Upper lobe of right lung (tissue), 1 donor: Measurements from ENCODE around the gene AK8. TPM values are rescaled to one million over a fixed set of nuclear protein-coding genes. Genes with fewer than 3 reads are reported as not detected.
"Not testable (repeated sequence)": the region's sequence is repeated elsewhere in the genome, so short reads cannot be mapped to it uniquely, and the experiment has no call there.

ENCODE experiments used
- ATAC-seq: fragments of 200-7000 bp; cut with Tn5 transposase; one replicate; pipeline ENCODE4 v1.9.1; 2020; ENCODE audit warnings: mild to moderate bottlenecking, moderate library complexity
- DNase-seq: peaks from one replicate; pipeline ENCODE4 v3.0.0-alpha.2; 2020
- H3K27ac ChIP-seq: fragments of 200-600 bp; one replicate; pipeline ENCODE4 v1.8.0; 2022
- H3K27me3 ChIP-seq: fragments of 200-600 bp; one replicate; pipeline ENCODE4 v1.8.0; 2022; ENCODE audit warnings: mild to moderate bottlenecking
- H3K36me3 ChIP-seq: fragments of 200-600 bp; one replicate; pipeline ENCODE4 v1.8.0; 2022
- H3K4me1 ChIP-seq: fragments of 200-600 bp; one replicate; pipeline ENCODE4 v1.8.0; 2022
- H3K4me3 ChIP-seq: fragments of 200-600 bp; one replicate; pipeline ENCODE4 v1.8.0; 2022; ENCODE audit warnings: mild to moderate bottlenecking
- H3K9me3 ChIP-seq: fragments of 200-600 bp; one replicate; pipeline ENCODE4 v1.8.0; 2022
- CTCF ChIP-seq: fragments of 200-600 bp; IDR thresholded peaks from one replicate; pipeline ENCODE4 v1.8.0; 2022; ENCODE audit warnings: antibody characterized with exemption
- intact Hi-C: fragments of 100-400 bp; cut with DNase I; formaldehyde crosslinking; loops from one replicate; pipeline ENCODE4 v1.11.0; 2022
- total RNA-seq: library from RNA; stranded (reverse); fragmentation: NEBNext Ultra II Directional; extraction: Animal tissue kit (Norgen Biotek cat#: 25700); gene quantifications from one replicate; pipeline ENCODE4 v1.2.1, GENCODE V29; 2021
- donor health status: DM: no; HTN: yes; CAD: no; lungs with severe emphysema.

AK8 gene
- total RNA-seq, 1 donor from 2014 or later = 0.55 TPM

- Histone ChIP-seq H3K27me3 (no peaks in the 10 kb centered on the region), H3K4me1 (no peaks in the 10 kb centered on the region), H3K9me3 (no peaks in the 10 kb centered on the region), H3K4me3 (no peak overlapping the region), H3K36me3 (no peaks in the 10 kb centered on the region), H3K27ac (no peak overlapping the region)
- intact Hi-C loops = no loop called here
- TF ChIP-seq CTCF = no peak
- DNase-seq (no peak), ATAC-seq (no peak)
Measured at GRCh38 chr9:132723809-132724208, 154.3 kb downstream of the AK8 start.

GRCh38 chr9:132722564-132723065, 155.5 kb downstream of the AK8 start:
- intact Hi-C loops = no loop called here
- H3K4me1 ChIP-seq = no peaks in the 10 kb centered on the region
- no peak for ATAC-seq
- no peak overlapping the region for H3K27ac ChIP-seq
- peak; percentile 40 for DNase-seq
- H3K9me3 ChIP-seq = no peaks in the 10 kb centered on the region
- no peaks in the 10 kb centered on the region for H3K27me3 ChIP-seq
- no peak for TF ChIP-seq CTCF
- no peak overlapping the region for H3K4me3 ChIP-seq
- H3K36me3 ChIP-seq = no peaks in the 10 kb centered on the region

GRCh38 chr9:132721661-132722060, 156.4 kb downstream of the AK8 start:
- no peaks in the 10 kb centered on the region for H3K36me3 ChIP-seq
- no peak overlapping the region for H3K4me3 ChIP-seq
- no peak overlapping the region for H3K27ac ChIP-seq
- no peak for TF ChIP-seq CTCF
- intact Hi-C loops = no loop called here
- no peaks in the 10 kb centered on the region for H3K27me3 ChIP-seq
- peak; percentile 47 for DNase-seq
- no peak for ATAC-seq
- H3K9me3 ChIP-seq = no peaks in the 10 kb centered on the region
- H3K4me1 ChIP-seq = no peaks in the 10 kb centered on the region

GRCh38 chr9:132718381-132718928, 159.6 kb downstream of the AK8 start:
- H3K27me3 ChIP-seq, intact Hi-C loops, H3K4me1 ChIP-seq, H3K4me3 ChIP-seq, H3K27ac ChIP-seq, ATAC-seq, H3K9me3 ChIP-seq, H3K36me3 ChIP-seq: not testable (repeated sequence)
- peak; percentile 10 for DNase-seq

- no peak overlapping the region for H3K4me3 ChIP-seq
- intact Hi-C loops = no loop called here
- no peaks in the 10 kb centered on the region for H3K36me3 ChIP-seq
- no peaks in the 10 kb centered on the region for H3K9me3 ChIP-seq
- TF ChIP-seq CTCF = no peak
- H3K27ac ChIP-seq = no peak overlapping the region
- peak; percentile 41 for DNase-seq
- H3K27me3 ChIP-seq = no peaks in the 10 kb centered on the region
- ATAC-seq = peak; percentile 61
- H3K4me1 ChIP-seq = no peaks in the 10 kb centered on the region
Measured at GRCh38 chr9:132717326-132717945, 160.6 kb downstream of the AK8 start.

- Histone ChIP-seq H3K4me1 (no peaks in the 10 kb centered on the region), H3K9me3 (no peaks in the 10 kb centered on the region), H3K27me3 (no peaks in the 10 kb centered on the region), H3K27ac (no peak overlapping the region), H3K4me3 (no peak overlapping the region), H3K36me3 (no peaks in the 10 kb centered on the region)
- TF ChIP-seq CTCF = no peak
- no peak for DNase-seq
- no peak for ATAC-seq
- intact Hi-C loops = no loop called here
Measured at GRCh38 chr9:132716007-132716406, 162.1 kb downstream of the AK8 start.
